GM23338 (cell line): Measurements from ENCODE around the gene MEGF11. TPM values are rescaled to one million over a fixed set of nuclear protein-coding genes. Genes with fewer than 3 reads are reported as not detected.

Source experiments
- ATAC-seq: fragments of 200-7000 bp; cut with Tn5 transposase; 3 replicates; pipeline ENCODE4 v1.9.1; 2020
- DNase-seq: peaks from one replicate; pipeline ENCODE4 v3.0.0-alpha.2; 2015; ENCODE audit warnings: low spot score
- H2AFZ ChIP-seq: fragments of 200-600 bp; sonication (generic); 2 replicates; pipeline ENCODE4 v1.8.0; 2016; ENCODE audit warnings: antibody characterized with exemption, mild to moderate bottlenecking, moderate library complexity
- H3F3A ChIP-seq: fragments of 200-600 bp; sonication (generic); replicated peaks from 2 replicates; pipeline ENCODE4 v1.8.0; 2017; ENCODE audit warnings: antibody characterized with exemption, mixed run types, low read depth
- H3K27ac ChIP-seq: fragments of 200-600 bp; sonication (generic); 2 replicates; pipeline ENCODE4 v1.6.1; 2016; ENCODE audit warnings: low read depth
- H3K27me3 ChIP-seq: fragments of 200-600 bp; sonication (generic); 2 replicates; pipeline ENCODE4 v1.8.0; 2016; ENCODE audit warnings: mild to moderate bottlenecking, mixed run types, moderate library complexity; ENCODE audit not compliant: insufficient read depth
- H3K36me3 ChIP-seq: fragments of 200-600 bp; sonication (generic); 2 replicates; pipeline ENCODE4 v1.8.0; 2016; ENCODE audit warnings: mild to moderate bottlenecking; ENCODE audit not compliant: insufficient read depth
- H3K4me1 ChIP-seq: fragments of 200-600 bp; sonication (generic); 2 replicates; pipeline ENCODE4 v1.8.0; 2016; ENCODE audit warnings: mild to moderate bottlenecking, moderate library complexity; ENCODE audit not compliant: insufficient read depth
- H3K4me2 ChIP-seq: fragments of 200-600 bp; sonication (generic); 2 replicates; pipeline ENCODE4 v1.7.1; 2017; ENCODE audit warnings: mixed run types
- H3K4me3 ChIP-seq: fragments of 200-600 bp; sonication (generic); 2 replicates; pipeline ENCODE4 v1.6.1; 2016; ENCODE audit warnings: mixed run types
- H3K79me2 ChIP-seq: fragments of 200-600 bp; sonication (generic); replicated peaks from 2 replicates; pipeline ENCODE4 v1.8.0; 2017; ENCODE audit warnings: mild to moderate bottlenecking; ENCODE audit not compliant: insufficient read depth
- H3K9me2 ChIP-seq: fragments of 200-600 bp; sonication (generic); 2 replicates; pipeline ENCODE4 v1.8.0; 2017; ENCODE audit not compliant: insufficient read depth
- H4K20me1 ChIP-seq: fragments of 200-600 bp; sonication (generic); replicated peaks from 2 replicates; pipeline ENCODE4 v1.8.0; 2017; ENCODE audit warnings: mild to moderate bottlenecking; ENCODE audit not compliant: insufficient read depth
- H3K27ac Mint-ChIP-seq: 2 replicates; pipeline ENCODE4 v1.8.0; 2020; ENCODE audit warnings: inconsistent platforms, mild to moderate bottlenecking, moderate library complexity, mixed read lengths
- H3K27me3 Mint-ChIP-seq: 3 replicates; pipeline ENCODE4 v1.8.0; 2022; ENCODE audit warnings: low read depth, mild to moderate bottlenecking, moderate library complexity, mixed read lengths, inconsistent platforms; ENCODE audit not compliant: insufficient read depth, poor library complexity
- H3K36me3 Mint-ChIP-seq: 3 replicates; pipeline ENCODE4 v1.8.0; 2021; ENCODE audit warnings: low read depth, mild to moderate bottlenecking, inconsistent platforms, moderate library complexity, mixed read lengths
- H3K4me1 Mint-ChIP-seq: 3 replicates; pipeline ENCODE4 v1.8.0; 2020; ENCODE audit warnings: mild to moderate bottlenecking, inconsistent platforms, mixed read lengths
- H3K4me3 Mint-ChIP-seq: 3 replicates; pipeline ENCODE4 v1.8.0; 2021; ENCODE audit warnings: moderate library complexity, mild to moderate bottlenecking, inconsistent platforms, mixed read lengths
- H3K9me3 Mint-ChIP-seq: 3 replicates; pipeline ENCODE4 v1.8.0; 2020; ENCODE audit warnings: moderate library complexity, mild to moderate bottlenecking, inconsistent platforms, mixed read lengths
- CREB1 ChIP-seq: fragments of 250-450 bp; sonication (Bioruptor Pico); IDR thresholded peaks from 2 replicates; pipeline ENCODE4 v1.5.0; 2020; ENCODE audit warnings: low read depth, mild to moderate bottlenecking, moderate library complexity
- EZH2 ChIP-seq: fragments of 200-600 bp; sonication (generic); IDR thresholded peaks from one replicate; pipeline ENCODE4 v1.8.0; 2017; ENCODE audit warnings: antibody characterized with exemption, mild to moderate bottlenecking, low read depth; ENCODE audit not compliant: unreplicated experiment
- EZH2phosphoT487 ChIP-seq: fragments of 200-600 bp; sonication (generic); IDR thresholded peaks from one replicate; pipeline ENCODE4 v1.8.1; 2018; ENCODE audit warnings: antibody characterized with exemption; ENCODE audit not compliant: unreplicated experiment
- JUNB ChIP-seq: IDR thresholded peaks from one replicate; pipeline ENCODE4 v1.6.1; 2016; ENCODE audit warnings: antibody characterized with exemption; ENCODE audit not compliant: unreplicated experiment
- NANOG ChIP-seq: IDR thresholded peaks from 2 replicates; pipeline ENCODE4 v1.6.1; 2016; ENCODE audit warnings: antibody characterized with exemption, borderline replicate concordance
- ZNF331 ChIP-seq: fragments of 250-450 bp; sonication (Bioruptor Pico); IDR thresholded peaks from 2 replicates; pipeline ENCODE4 v1.5.0; 2020; ENCODE audit warnings: low read depth, mild to moderate bottlenecking, moderate library complexity
- ZNF462 ChIP-seq: fragments of 250-450 bp; sonication (Bioruptor Pico); IDR thresholded peaks from 2 replicates; pipeline ENCODE4 v1.5.0; 2020; ENCODE audit warnings: mild to moderate bottlenecking, moderate library complexity
- polyA plus RNA-seq: library from polyadenylated mRNA; unstranded; fragments of >200 nt; fragmentation: Nextera tagmentation; extraction: Ambion mirVana; gene quantifications from 2 replicates; pipeline ENCODE4 v1.2.1, GENCODE V29; 2016
- total RNA-seq: library from RNA; depleted of rRNA; stranded (reverse); fragments of >200 nt; shearing (Covaris generic); gene quantifications from 2 replicates; pipeline ENCODE4 v1.2.3, GENCODE V29; 2014

Gene MEGF11
- total and polyA plus RNA-seq, 2 experiments from 2014 or later: 1.3 to 1.9 TPM

- Histone ChIP-seq H4K20me1 (no peaks in the 10 kb centered on the region), H3K79me2 (no peaks in the 10 kb centered on the region), H3K4me2 (peak overlapping the region; percentile 100), H2AFZ (peak overlapping the region; percentile 98), H3K27ac (no peak overlapping the region), H3K4me3 (peak overlapping the region; percentile 99), H3K27me3 (peaks cover 64% of the 10 kb centered on the region), H3F3A (peaks cover 20% of the 10 kb centered on the region), H3K36me3 (no peaks in the 10 kb centered on the region), H3K4me1 (peaks cover 40% of the 10 kb centered on the region), H3K9me2 (no peaks in the 10 kb centered on the region)
- Mint-ChIP-seq H3K4me1 (peaks cover 39% of the 10 kb centered on the region), H3K27me3 (peaks cover 60% of the 10 kb centered on the region), H3K27ac (no peak overlapping the region), H3K36me3 (peaks cover 3% of the 10 kb centered on the region; the same call in 1 of the 3 replicates), H3K9me3 (no peaks in the 10 kb centered on the region), H3K4me3 (peak overlapping the region; percentile 67)
- no peak for TF ChIP-seq NANOG
- no peak for TF ChIP-seq ZNF331 (CRISPR knock-in tag)
- no peak for TF ChIP-seq JUNB
- TF ChIP-seq EZH2phosphoT487: no peak
- TF ChIP-seq CREB1: no peak
- TF ChIP-seq EZH2: peak; percentile 74
- no peak for TF ChIP-seq ZNF462 (CRISPR knock-in tag)
- ATAC-seq: peak; percentile 6
- DNase-seq: peak; percentile 43
These were observed 2.3 kb downstream of the MEGF11 start for GRCh38 chr15:66251065-66251789.
